HG03103 (cell line): ENCODE results near the gene TEX48.

ENCODE experiments used
- ATAC-seq: cut with Tn5 transposase; IDR thresholded peaks from one replicate; pipeline ENCODE4 v1.9.1; 2021; ENCODE audit warnings: low read depth; ENCODE audit not compliant: unreplicated experiment

The TEX48 gene

GRCh38 chr9:114669961-114670360 lies 12.0 kb downstream of the TEX48 start:
- ATAC-seq: no peak

DNA sequence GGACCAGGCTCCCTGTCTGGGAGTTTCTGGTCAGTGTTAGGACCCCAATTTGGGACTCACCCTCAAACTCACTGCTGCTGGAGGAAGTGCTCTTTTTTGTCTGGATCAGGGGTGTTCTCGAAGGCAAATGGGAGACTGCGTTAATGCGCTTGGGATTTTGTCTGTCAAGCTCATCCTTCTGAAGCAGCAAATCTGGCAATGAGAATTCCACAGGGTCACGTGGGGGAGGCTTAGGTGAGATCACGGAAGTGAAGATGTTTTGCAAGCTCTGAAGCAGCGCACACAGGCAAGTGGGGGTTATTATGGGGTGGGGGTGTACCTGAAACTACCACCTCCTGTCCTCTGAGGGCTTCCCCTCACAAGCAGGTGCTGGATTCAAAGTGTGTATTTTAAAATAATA lies 13.8 kb downstream of the TEX48 start:
- ATAC-seq: no peak

- no peak for ATAC-seq
These were observed 15.1 kb downstream of the TEX48 start for GRCh38 chr9:114666851-114667250.

GRCh38 chr9:114666401-114666800 lies 15.6 kb downstream of the TEX48 start:
- ATAC-seq: no peak

DNA sequence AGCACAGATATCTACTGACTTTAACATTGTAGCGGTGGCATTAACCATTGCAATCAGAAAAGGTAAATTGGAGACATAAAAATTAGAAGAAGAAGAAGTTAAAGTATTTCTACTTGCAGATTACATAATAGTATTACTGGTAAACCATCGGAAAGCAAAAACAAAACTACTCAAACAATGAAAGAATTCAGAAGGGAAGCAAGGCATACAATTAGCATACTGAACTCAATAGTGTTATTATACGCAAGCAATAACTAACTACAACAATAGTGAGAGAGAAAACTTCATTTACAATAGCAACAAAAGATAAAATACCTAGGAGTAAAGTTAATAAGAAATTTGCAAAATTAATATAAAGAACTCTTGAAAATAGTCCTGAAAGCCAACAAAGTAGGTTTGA lies 17.8 kb downstream of the TEX48 start:
- no peak for ATAC-seq

DNA sequence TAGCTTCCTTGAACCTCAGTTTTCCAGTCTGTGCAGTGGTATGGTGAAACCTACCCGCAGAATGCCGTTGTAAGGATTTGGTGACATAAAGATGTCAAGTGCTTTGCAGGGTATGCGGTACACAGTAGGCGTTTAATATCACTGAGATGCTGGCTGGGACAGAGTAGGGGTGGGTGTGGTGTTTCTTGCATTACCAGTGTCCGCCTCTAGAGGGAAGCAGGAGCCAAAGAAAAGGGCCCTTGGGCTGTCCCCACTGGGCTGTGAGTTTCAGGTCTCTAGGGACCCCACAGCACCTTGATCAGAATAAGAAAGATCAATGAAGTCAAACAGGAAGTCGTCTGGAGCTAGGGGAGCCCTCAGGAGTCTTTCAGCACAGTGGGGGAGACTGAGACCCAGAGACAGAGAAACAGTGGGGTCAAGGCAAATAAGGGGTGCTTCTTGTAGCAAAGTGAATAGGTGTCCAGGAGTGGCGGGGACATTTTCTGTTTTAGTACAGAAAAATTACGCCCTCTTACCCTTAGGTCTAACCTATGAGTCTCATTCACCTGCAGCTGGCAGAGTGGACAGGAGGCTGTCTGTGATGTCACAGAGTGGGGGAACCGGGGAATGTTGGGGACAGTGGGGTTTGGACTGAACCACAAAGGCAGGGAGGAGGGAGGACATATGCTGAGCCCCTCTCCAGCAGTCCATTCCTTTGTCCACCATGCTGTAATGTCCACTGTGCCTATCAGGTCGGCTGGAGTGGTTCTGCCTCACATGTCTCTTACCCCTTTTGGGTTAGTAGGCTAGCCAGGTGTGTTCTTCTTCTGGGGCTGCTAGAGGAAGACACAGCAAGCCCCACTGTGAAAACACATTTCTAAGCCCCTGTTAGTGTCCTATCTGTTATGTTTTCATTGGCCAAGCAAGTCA lies 19.7 kb downstream of the TEX48 start:
- no peak for ATAC-seq

DNA sequence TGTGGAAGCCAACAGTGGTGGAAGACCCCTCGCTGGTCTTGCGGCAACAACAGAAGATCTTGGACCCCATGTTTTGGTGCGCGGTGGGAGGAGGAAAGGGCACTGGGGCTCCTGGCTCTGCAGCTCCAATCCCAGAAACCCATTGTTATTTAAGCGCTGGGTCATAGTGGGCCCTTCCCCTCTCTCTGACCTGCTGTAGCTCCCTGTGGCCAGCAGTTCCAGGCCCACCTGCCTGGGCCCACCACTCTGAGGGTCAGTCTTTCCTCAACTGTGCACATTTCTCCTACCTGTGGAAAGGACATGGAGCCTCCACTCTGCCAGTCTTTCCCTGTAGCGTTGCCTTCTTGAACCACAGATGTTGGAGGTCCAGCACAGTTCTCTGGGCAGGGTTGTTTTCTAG lies 24.3 kb downstream of the TEX48 start, which contains the start of gene TEX53:
TSS of gene TEX53 (minus strand) at position 101 of the 400 bp plus-strand sequence. CDS start at position 70, 31 bp downstream.
- ATAC-seq: no peak

DNA sequence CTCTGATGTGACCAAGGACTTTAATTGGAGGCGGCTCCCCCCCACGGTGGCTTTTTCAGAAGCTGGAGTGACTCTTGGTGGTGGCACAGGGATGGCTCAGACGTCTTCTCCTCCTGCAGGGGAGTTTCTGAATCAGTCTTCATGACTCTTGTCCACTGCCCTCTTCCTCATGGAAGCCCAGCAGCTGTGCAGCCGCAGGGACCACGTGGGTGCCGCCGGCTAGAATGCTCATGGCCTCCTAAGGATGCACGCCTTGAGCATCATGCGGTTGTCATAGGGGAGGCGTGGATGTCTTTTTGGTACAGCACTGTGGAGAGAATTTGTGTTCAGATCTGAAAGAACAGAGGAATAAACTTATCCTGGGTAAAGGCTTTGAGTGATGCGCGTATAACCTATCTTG lies 25.7 kb downstream of the TEX48 start:
- ATAC-seq: no peak

- ATAC-seq: no peak
These were observed 26.3 kb downstream of the TEX48 start for GRCh38 chr9:114655689-114656088.

- no peak for ATAC-seq
These were observed 28.3 kb downstream of the TEX48 start for GRCh38 chr9:114653556-114654159.

- ATAC-seq: no peak
These were observed 29.0 kb downstream of the TEX48 start for GRCh38 chr9:114652776-114653555.

DNA sequence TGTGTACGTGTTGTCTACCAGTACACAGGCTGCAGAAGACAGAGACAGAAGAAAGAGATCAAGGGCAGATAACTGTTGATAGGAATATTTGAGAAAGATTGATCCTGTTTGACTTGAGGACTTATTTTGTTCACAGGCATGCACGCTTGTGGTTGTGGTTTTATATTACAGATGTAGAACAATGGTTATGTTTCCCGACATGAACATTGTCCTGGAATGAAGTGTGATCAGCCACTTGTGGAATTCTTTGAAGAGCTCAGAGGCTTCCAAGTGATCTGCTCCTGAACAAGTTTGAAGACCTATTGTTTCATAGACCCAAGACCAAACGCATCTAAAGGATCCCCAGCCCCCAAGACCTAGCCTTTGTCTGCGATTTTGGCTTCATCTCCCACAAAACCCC lies 38.1 kb downstream of the TEX48 start:
- ATAC-seq: no peak

DNA sequence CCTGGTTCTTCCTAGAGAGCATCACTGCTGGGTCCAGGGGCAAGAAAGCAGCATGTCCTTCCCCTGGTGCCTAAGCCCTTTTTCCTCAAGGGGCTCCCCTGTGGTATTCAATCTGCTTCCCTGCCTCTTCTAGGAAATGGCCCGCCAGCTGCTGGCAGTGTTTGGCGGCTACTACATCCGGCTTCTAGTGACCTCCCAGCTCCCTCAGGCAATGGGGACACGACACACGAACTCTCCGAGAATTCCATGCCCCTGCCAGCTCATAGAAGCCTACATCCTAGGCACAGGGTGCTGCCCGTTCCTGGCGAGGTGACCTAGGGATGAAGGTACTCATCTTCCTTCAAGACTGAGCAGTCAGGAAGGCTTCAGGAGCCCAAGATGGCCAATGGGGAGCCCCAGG lies 39.0 kb downstream of the TEX48 start:
- ATAC-seq: no peak

GRCh38 chr9:114641967-114642366 lies 40.0 kb downstream of the TEX48 start:
- no peak for ATAC-seq

DNA sequence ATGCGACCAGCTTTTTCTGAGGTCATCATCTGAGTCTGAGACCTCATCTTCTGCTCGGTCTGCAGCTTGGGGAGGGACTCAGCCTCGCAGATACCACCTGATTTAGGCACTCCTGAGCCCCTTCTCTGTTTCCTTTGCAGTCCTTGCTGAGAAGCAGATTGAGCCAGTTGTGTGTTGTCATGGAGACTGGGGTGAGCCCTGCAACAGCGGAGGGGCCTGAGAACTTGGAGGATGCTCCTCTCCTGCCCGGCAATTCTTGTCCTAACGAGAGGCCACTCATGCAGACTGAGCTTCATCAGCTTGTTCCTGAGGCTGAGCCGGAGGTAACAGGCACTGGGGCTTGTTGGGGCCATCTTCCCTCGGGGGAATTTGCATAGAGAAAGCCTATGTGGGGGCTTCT lies 43.6 kb downstream of the TEX48 start:
- no peak for ATAC-seq

- no peak for ATAC-seq
These were observed 47.6 kb downstream of the TEX48 start for GRCh38 chr9:114634387-114634786.

- no peak for ATAC-seq
These were observed 48.4 kb downstream of the TEX48 start for GRCh38 chr9:114633438-114634089.

GRCh38 chr9:114631166-114631565 lies 50.8 kb downstream of the TEX48 start:
- no peak for ATAC-seq

GRCh38 chr9:114629563-114630090 lies 52.4 kb downstream of the TEX48 start:
- ATAC-seq: no peak

DNA sequence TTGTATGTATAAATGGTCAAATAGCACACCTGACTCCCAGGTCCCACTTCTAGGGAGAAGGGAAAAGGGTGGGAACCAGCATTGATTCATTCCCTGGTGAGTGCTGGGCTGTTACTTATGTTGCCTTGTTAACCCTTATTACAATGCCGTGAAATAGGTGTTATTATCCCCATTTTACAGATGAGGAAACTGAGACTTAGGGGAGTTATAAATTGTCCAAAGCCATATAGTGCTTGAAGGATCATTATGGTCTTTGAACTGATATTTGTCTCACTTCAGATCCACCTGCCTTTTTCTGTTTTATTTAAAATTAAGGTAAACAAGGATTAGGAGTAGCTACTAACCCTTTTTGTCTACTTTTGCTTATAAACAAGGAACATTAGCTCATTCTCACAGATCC lies 54.4 kb downstream of the TEX48 start:
- no peak for ATAC-seq
